Neural progenitor cell (in vitro differentiated cells): ENCODE results near the gene ARHGEF25. TPM values are rescaled to one million over a fixed set of nuclear protein-coding genes. Genes with fewer than 3 reads are reported as not detected.

Source experiments
- DNase-seq: peaks from one replicate; pipeline ENCODE4 v3.0.0-alpha.2; 2016; ENCODE audit warnings: low spot score
- H2AFZ ChIP-seq: fragments of 200-600 bp; sonication (generic); replicated peaks from 2 replicates; pipeline ENCODE4 v1.6.1; 2016; ENCODE audit warnings: antibody characterized with exemption
- H3F3A ChIP-seq: fragments of 200-600 bp; sonication (generic); 2 replicates; pipeline ENCODE4 v1.6.1; 2016; ENCODE audit warnings: antibody characterized with exemption, low read depth
- H3K27ac ChIP-seq: fragments of 200-600 bp; sonication (generic); 2 replicates; pipeline ENCODE4 v1.5.1; 2016; ENCODE audit warnings: mild to moderate bottlenecking
- H3K27me3 ChIP-seq: fragments of 200-600 bp; sonication (generic); 2 replicates; pipeline ENCODE4 v1.6.1; 2016; ENCODE audit warnings: mild to moderate bottlenecking, moderate library complexity
- H3K36me3 ChIP-seq: fragments of 200-600 bp; sonication (generic); 2 replicates; pipeline ENCODE4 v1.5.1; 2016
- H3K4me1 ChIP-seq: fragments of 200-600 bp; sonication (generic); 2 replicates; pipeline ENCODE4 v1.6.1; 2016; ENCODE audit warnings: mixed run types
- H3K4me2 ChIP-seq: fragments of 200-600 bp; sonication (generic); 2 replicates; pipeline ENCODE4 v1.6.1; 2016
- H3K4me3 ChIP-seq: fragments of 200-600 bp; sonication (generic); 2 replicates; pipeline ENCODE4 v1.5.1; 2016
- H3K79me2 ChIP-seq: fragments of 200-600 bp; sonication (generic); 2 replicates; pipeline ENCODE4 v1.6.1; 2016; ENCODE audit warnings: low read depth
- H3K9ac ChIP-seq: fragments of 200-600 bp; sonication (generic); 2 replicates; pipeline ENCODE4 v1.6.1; 2016
- H3K9me3 ChIP-seq: fragments of 200-600 bp; sonication (generic); 2 replicates; pipeline ENCODE4 v1.5.1; 2016; ENCODE audit warnings: low read depth
- H4K20me1 ChIP-seq: fragments of 200-600 bp; sonication (generic); 2 replicates; pipeline ENCODE4 v1.6.1; 2016; ENCODE audit warnings: low read depth
- H3K27ac Mint-ChIP-seq: 3 replicates; pipeline ENCODE4 v1.8.0; 2021; ENCODE audit warnings: mixed read lengths
- H3K27me3 Mint-ChIP-seq: 2 replicates; pipeline ENCODE4 v1.8.0; 2022; ENCODE audit warnings: low read depth, mild to moderate bottlenecking, inconsistent platforms, moderate library complexity, mixed read lengths; ENCODE audit not compliant: insufficient read depth
- H3K36me3 Mint-ChIP-seq: 3 replicates; pipeline ENCODE4 v1.8.0; 2021; ENCODE audit warnings: mixed read lengths
- H3K4me1 Mint-ChIP-seq: 3 replicates; pipeline ENCODE4 v1.8.0; 2021; ENCODE audit warnings: mixed read lengths
- H3K4me3 Mint-ChIP-seq: 3 replicates; pipeline ENCODE4 v1.8.0; 2021; ENCODE audit warnings: mild to moderate bottlenecking, moderate library complexity, mixed read lengths
- H3K9me3 Mint-ChIP-seq: 3 replicates; pipeline ENCODE4 v1.8.0; 2020; ENCODE audit warnings: mixed read lengths
- EZH2 ChIP-seq: fragments of 200-600 bp; sonication (generic); IDR thresholded peaks from 2 replicates; pipeline ENCODE4 v1.6.1; 2017; ENCODE audit warnings: antibody characterized with exemption, mild to moderate bottlenecking, moderate library complexity
- EZH2phosphoT487 ChIP-seq: fragments of 200-600 bp; sonication (generic); IDR thresholded peaks from 2 replicates; pipeline ENCODE4 v1.6.1; 2017; ENCODE audit warnings: antibody characterized with exemption
- total RNA-seq: library from RNA; depleted of rRNA; stranded (reverse); fragments of >200 nt; gene quantifications from 2 replicates; pipeline ENCODE4 v1.2.3, GENCODE V29; 2015; ENCODE audit warnings: low replicate concordance
- TF ChIP-seq, protein P1 (sequence below): fragments of 200-600 bp; sonication (generic); IDR thresholded peaks from 2 replicates; pipeline ENCODE4 v1.5.1; 2017; ENCODE audit warnings: antibody characterized with exemption, mild to moderate bottlenecking

Gene ARHGEF25
- total RNA-seq, 1 donor from 2014 or later, result 17.3 TPM

DNA sequence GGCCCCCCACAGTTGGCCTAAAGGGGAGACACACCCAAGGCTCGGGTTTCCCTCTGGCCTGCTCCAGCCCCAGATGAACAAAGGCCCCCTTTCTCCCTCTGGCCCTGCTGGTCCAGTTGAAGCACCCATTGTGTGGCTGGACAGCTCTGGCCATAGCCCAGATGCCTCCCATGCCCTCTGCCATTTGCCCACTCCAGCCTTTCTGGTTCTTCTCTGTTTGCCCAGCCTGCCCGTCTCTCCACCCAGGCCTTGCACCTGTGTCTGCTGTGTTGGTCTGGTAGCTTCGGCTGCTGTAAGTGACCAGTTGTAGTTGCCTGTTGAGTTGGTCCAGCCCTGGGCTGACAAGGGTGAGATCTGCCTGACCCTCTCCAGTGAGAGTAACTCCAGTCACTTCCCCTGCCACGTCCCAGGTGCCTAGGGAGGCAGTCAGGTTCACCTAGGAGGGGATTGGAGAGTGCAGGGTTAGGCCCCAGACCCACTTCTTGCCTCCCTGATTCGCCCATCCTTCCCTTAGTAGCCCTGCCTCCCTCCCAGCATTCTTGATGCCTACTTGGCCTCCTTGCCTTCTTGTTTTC, 18.7 kb downstream of the ARHGEF25 start:
- Histone ChIP-seq H3K79me2 (no peaks in the 10 kb centered on the region), H3K9ac (no peak overlapping the region), H4K20me1 (peaks cover 25% of the 10 kb centered on the region), H3K9me3 (no peaks in the 10 kb centered on the region), H3K4me1 (peaks cover 10% of the 10 kb centered on the region), H3K4me3 (no peak overlapping the region), H3K27ac (no peak overlapping the region), H3K27me3 (peaks cover 100% of the 10 kb centered on the region), H3K36me3 (no peaks in the 10 kb centered on the region), H3F3A (peaks cover 11% of the 10 kb centered on the region), H2AFZ (no peak overlapping the region), H3K4me2 (no peak overlapping the region)
- Mint-ChIP-seq H3K27ac (peak overlapping the region; percentile 60), H3K27me3 (peaks cover 33% of the 10 kb centered on the region), H3K9me3 (peaks cover 4% of the 10 kb centered on the region), H3K4me1 (peaks cover 11% of the 10 kb centered on the region), H3K36me3 (peaks cover 9% of the 10 kb centered on the region), H3K4me3 (no peak overlapping the region)
- DNase-seq, result peak; percentile 1
- TF ChIP-seq, protein P1, sequence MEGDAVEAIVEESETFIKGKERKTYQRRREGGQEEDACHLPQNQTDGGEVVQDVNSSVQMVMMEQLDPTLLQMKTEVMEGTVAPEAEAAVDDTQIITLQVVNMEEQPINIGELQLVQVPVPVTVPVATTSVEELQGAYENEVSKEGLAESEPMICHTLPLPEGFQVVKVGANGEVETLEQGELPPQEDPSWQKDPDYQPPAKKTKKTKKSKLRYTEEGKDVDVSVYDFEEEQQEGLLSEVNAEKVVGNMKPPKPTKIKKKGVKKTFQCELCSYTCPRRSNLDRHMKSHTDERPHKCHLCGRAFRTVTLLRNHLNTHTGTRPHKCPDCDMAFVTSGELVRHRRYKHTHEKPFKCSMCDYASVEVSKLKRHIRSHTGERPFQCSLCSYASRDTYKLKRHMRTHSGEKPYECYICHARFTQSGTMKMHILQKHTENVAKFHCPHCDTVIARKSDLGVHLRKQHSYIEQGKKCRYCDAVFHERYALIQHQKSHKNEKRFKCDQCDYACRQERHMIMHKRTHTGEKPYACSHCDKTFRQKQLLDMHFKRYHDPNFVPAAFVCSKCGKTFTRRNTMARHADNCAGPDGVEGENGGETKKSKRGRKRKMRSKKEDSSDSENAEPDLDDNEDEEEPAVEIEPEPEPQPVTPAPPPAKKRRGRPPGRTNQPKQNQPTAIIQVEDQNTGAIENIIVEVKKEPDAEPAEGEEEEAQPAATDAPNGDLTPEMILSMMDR, result no peak
- no peak for TF ChIP-seq EZH2
- TF ChIP-seq EZH2phosphoT487, result no peak

DNA sequence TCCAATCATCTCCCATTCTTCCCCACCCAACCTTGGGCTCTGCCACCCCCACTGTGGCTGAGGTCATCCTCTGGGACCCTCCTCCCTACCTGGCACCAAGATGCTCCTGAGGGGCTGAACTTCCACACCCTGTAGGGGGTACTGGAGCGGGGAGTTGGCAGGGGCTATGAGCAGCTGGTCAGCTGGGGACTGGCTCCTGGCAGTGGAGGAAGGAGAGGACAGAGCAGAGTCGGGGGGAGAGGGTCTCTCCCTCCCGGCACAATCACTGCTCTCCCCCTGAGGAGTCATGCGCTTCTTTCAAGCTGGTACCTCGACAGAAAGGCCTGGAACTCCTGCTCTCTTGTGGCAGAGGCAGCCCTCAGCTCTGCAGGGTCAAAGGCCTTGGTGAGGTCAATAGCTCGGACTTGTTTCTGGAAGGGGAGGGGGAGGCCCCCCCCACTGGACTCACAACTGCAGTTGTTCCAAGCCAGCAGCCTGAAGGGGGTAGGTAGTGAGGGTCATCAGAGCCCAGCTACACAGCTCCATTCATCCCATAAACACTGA, 19.7 kb downstream of the ARHGEF25 start:
- Histone ChIP-seq H4K20me1 (peaks cover 25% of the 10 kb centered on the region), H3K4me3 (no peak overlapping the region), H2AFZ (no peak overlapping the region), H3K79me2 (no peaks in the 10 kb centered on the region), H3F3A (peaks cover 11% of the 10 kb centered on the region), H3K27ac (no peak overlapping the region), H3K9me3 (no peaks in the 10 kb centered on the region), H3K4me1 (peaks cover 10% of the 10 kb centered on the region), H3K27me3 (peaks cover 100% of the 10 kb centered on the region), H3K4me2 (peak overlapping the region; percentile 98), H3K36me3 (no peaks in the 10 kb centered on the region), H3K9ac (no peak overlapping the region)
- peaks cover 32% of the 10 kb centered on the region for H3K27me3 Mint-ChIP-seq
- H3K27ac Mint-ChIP-seq, result no peak overlapping the region
- peak; percentile 1 for DNase-seq
- H3K4me1 Mint-ChIP-seq, result peaks cover 11% of the 10 kb centered on the region
- peaks cover 6% of the 10 kb centered on the region for H3K36me3 Mint-ChIP-seq
- peaks cover 4% of the 10 kb centered on the region for H3K9me3 Mint-ChIP-seq
- TF ChIP-seq EZH2phosphoT487 (no peak), EZH2 (no peak)
- TF ChIP-seq, protein P1, result no peak
- H3K4me3 Mint-ChIP-seq, result peak overlapping the region; percentile 86

DNA sequence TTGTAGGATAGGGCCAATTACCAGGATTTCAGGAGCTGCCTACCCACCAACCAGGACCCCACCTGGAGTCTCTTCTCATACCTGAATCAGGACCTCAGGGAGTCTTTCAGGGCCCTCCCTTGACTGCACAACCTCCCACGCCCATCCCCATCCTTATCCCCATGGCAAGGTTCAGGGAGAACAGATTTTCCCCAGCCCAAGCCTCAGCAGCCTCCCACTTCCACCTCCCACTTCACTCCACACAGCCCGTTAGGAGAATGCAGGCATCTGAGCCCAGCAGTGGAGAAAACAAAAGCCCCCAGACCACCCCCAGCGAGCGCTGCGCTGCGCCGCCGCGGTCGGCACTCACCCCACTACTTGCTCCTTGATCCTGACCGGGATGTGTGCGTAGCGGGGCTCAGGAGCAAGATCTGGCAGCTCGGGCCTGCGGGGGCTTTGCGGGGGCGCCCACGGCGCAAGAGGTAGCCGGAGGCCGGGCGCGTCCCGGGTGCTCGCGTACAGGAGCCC, 20.4 kb downstream of the ARHGEF25 start:
- Histone ChIP-seq H3K36me3 (no peaks in the 10 kb centered on the region), H2AFZ (peak overlapping the region; percentile 90), H3K4me2 (peak overlapping the region; percentile 98)

More for the DNA sequence above, 20.4 kb downstream of the ARHGEF25 start:
- Histone ChIP-seq H3K9ac (no peak overlapping the region), H3K4me3 (peak overlapping the region; percentile 64), H3K4me1 (peaks cover 10% of the 10 kb centered on the region), H3K9me3 (no peaks in the 10 kb centered on the region), H3K27me3 (peaks cover 100% of the 10 kb centered on the region), H3K79me2 (no peaks in the 10 kb centered on the region), H4K20me1 (peaks cover 25% of the 10 kb centered on the region), H3K27ac (no peak overlapping the region), H3F3A (peaks cover 11% of the 10 kb centered on the region)
- Mint-ChIP-seq H3K4me1 (peaks cover 11% of the 10 kb centered on the region), H3K27me3 (peaks cover 32% of the 10 kb centered on the region), H3K9me3 (peaks cover 4% of the 10 kb centered on the region), H3K27ac (no peak overlapping the region), H3K4me3 (peak overlapping the region; percentile 86), H3K36me3 (peaks cover 6% of the 10 kb centered on the region)
- DNase-seq, result peak; percentile 45
- TF ChIP-seq EZH2phosphoT487, result peak; percentile 88
- TF ChIP-seq, protein P1, result no peak
- TF ChIP-seq EZH2, result peak; percentile 84
